GM19023 (cell line): ENCODE data around the gene P2RY8.
"Not testable (repeated sequence)": the region's sequence is repeated elsewhere in the genome, so short reads cannot be mapped to it uniquely, and the experiment has no call there.

Experiments used
- ATAC-seq: cut with Tn5 transposase; IDR thresholded peaks from one replicate; pipeline ENCODE4 v1.9.1; 2021; ENCODE audit warnings: mild to moderate bottlenecking, moderate library complexity; ENCODE audit not compliant: unreplicated experiment

The P2RY8 gene

GRCh38 chrX:1545776-1546408 is 8.9 kb upstream of the P2RY8 start:
- no peak for ATAC-seq

- ATAC-seq: no peak
Measured at GRCh38 chrX:1542994-1543725, 6.2 kb upstream of the P2RY8 start.

GRCh38 chrX:1539146-1539545 is 2.2 kb upstream of the P2RY8 start:
- ATAC-seq: not testable (repeated sequence)

GRCh38 chrX:1537716-1538090 is 718 bp upstream of the P2RY8 start:
- not testable (repeated sequence) for ATAC-seq

GRCh38 chrX:1536712-1537030 is 314 bp downstream of the P2RY8 start:
- peak; percentile 5 for ATAC-seq

GRCh38 chrX:1535241-1536041 is 1.5 kb downstream of the P2RY8 start:
- peak; percentile 23 for ATAC-seq

GRCh38 chrX:1534301-1535168 is 2.5 kb downstream of the P2RY8 start:
- ATAC-seq: peak; percentile 30

GRCh38 chrX:1533058-1533457 is 3.9 kb downstream of the P2RY8 start:
- no peak for ATAC-seq

GRCh38 chrX:1531096-1531890 is 5.7 kb downstream of the P2RY8 start:
- no peak for ATAC-seq

GRCh38 chrX:1529756-1530155 is 7.2 kb downstream of the P2RY8 start:
- ATAC-seq: no peak

- ATAC-seq: no peak
Measured at GRCh38 chrX:1529328-1529727, 7.7 kb downstream of the P2RY8 start.

GRCh38 chrX:1528884-1529203 is 8.1 kb downstream of the P2RY8 start:
- ATAC-seq: no peak

- ATAC-seq: no peak
Measured at GRCh38 chrX:1528186-1528883, 8.7 kb downstream of the P2RY8 start.

- ATAC-seq: no peak
Measured at GRCh38 chrX:1527457-1527856, 9.5 kb downstream of the P2RY8 start.

- ATAC-seq: no peak
Measured at GRCh38 chrX:1526565-1526964, 10.4 kb downstream of the P2RY8 start.

- ATAC-seq: no peak
Measured at GRCh38 chrX:1525583-1526355, 11.2 kb downstream of the P2RY8 start.

- no peak for ATAC-seq
Measured at GRCh38 chrX:1524874-1525582, 12.0 kb downstream of the P2RY8 start.

GRCh38 chrX:1522905-1523304 is 14.1 kb downstream of the P2RY8 start:
- not testable (repeated sequence) for ATAC-seq
